ENCODE results near the gene LTBP4. TPM values are rescaled to one million over a fixed set of nuclear protein-coding genes. Genes with fewer than 3 reads are reported as not detected.

The LTBP4 gene
- total RNA-seq, 5 donors from 2014 or later (not counting 1 experiment from before 2014, with no cell fraction given) = 90.9 to 215 (median 160) TPM

DNA sequence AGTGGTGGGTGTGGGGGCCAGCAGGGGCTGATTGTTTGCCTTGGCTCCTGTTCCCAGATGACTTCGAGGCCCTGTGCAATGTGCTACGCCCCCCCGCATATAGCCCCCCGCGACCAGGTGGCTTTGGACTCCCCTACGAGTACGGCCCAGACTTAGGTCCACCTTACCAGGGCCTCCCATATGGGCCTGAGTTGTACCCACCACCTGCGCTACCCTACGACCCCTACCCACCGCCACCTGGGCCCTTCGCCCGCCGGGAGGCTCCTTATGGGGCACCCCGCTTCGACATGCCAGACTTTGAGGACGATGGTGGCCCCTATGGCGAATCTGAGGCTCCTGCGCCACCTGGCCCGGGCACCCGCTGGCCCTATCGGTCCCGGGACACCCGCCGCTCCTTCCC, 25.7 kb downstream of the LTBP4 start:
- Mint-ChIP-seq H3K4me3 (no peak overlapping the region), H3K27me3 (no peaks in the 10 kb centered on the region), H3K36me3 (peaks cover 29% of the 10 kb centered on the region), H3K4me1 (peaks cover 2 to 13% (median 3%) of the 10 kb centered on the region in 3 donors), H3K27ac (no peak overlapping the region), H3K9me3 (no peaks in the 10 kb centered on the region)
- DNase-seq (no peak), ATAC-seq (replicated peaks in 1 of 4) (no peak)
- no peak overlapping the region for H3K4me3 ChIP-seq (ENCODE audit: control insufficient read depth in 1 of 2, extremely low read depth in 1 of 2, low read length in 1 of 2)
- no peaks in the 10 kb centered on the region for H3K27me3 ChIP-seq (replicated peaks in 1 of 2; ENCODE audit: control insufficient read depth in 2 of 2, extremely low read depth in 1 of 2, insufficient read depth in 2 of 2, low read length in 1 of 2)
- POLR2A ChIA-PET = interaction anchor here in 1 of 2 donors (0.6 kb wide), 1 partner anchor 8 kb away, joined by 4 read pairs; no protein-coding TSS in a partner anchor
- no peak overlapping the region for H3K27ac ChIP-seq (ENCODE audit: low read length)
- H3K4me1 ChIP-seq (ENCODE audit: control insufficient read depth in 1 of 2, extremely low read depth in 1 of 2, insufficient read depth in 2 of 2, low read length in 2 of 2) = peaks cover 0 to 8% of the 10 kb centered on the region in 2 experiments
- H3K36me3 ChIP-seq (ENCODE audit: control insufficient read depth in 2 of 2, extremely low read depth in 1 of 2, insufficient read depth in 1 of 2, low read length in 1 of 2) = peaks cover 4 to 37% of the 10 kb centered on the region in 2 donors
- CTCF ChIA-PET = no interaction called here
- WGBS (ENCODE audit: insufficient coverage) = 97% methylated on average over 15 of the region's 24 CpGs
- H3K9me3 ChIP-seq = no peaks in the 10 kb centered on the region

DNA sequence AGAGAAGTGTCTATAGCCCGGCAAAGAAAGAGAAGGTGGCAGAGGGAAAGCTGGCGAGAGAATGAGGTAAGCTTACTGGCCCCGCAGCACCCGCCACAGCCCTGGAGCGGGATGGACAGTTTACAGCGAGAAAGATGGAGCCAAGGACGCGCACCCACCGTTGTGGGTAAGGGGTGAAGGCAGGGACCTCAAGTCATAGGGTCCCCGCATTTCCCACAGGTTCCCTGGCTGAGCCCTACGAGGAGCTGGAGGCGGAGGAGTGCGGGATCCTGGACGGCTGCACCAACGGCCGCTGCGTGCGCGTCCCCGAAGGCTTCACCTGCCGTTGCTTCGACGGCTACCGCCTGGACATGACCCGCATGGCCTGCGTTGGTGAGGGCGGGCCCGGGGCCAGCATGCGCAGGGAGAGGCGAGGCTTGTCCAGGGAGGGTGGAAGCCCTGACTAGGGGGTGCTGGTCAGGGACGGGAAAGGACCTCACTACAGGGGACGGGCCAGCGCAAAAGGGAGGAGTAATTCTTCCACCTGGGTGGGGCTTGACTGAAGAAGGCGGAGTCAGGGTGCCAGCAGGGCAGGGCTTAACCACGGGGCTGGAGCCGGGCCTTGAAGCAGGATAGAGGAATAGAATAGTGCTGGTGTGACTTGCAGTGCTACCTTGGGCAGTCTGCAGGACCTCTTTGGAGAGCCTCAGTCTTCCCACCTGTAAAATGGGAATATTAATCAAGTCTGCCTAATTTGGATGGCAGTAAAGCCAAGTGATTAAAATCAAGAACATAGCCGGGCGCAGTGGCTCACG, 26.5 kb downstream of the LTBP4 start:
- H3K36me3 ChIP-seq (ENCODE audit: control insufficient read depth in 2 of 2, extremely low read depth in 1 of 2, insufficient read depth in 1 of 2, low read length in 1 of 2) = peaks cover 4 to 30% of the 10 kb centered on the region in 2 donors
- no peak for ATAC-seq (replicated peaks in 1 of 4)
- POLR2A ChIA-PET = no interaction called here

DNA sequence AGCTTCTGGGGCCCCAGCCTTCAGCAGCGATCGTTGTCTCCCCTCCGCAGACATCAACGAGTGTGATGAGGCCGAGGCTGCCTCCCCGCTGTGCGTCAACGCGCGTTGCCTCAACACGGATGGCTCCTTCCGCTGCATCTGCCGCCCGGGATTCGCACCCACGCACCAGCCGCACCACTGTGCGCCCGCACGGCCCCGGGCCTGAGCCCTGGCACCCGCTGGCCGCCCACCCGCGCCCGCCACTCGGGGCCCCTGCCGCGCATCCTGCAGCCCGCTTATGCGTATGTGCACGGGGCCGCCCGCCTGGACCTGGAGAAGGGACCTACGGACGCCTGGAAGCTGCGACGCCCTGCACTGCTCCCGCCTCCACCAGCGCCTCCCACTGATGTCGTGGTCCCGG, 28.2 kb downstream of the LTBP4 start:
- Mint-ChIP-seq H3K27me3 (no peaks in the 10 kb centered on the region), H3K36me3 (peaks cover 20% of the 10 kb centered on the region), H3K4me1 (peaks cover 3 to 22% (median 7%) of the 10 kb centered on the region in 3 donors), H3K9me3 (no peaks in the 10 kb centered on the region), H3K4me3 (peak overlapping the region in 1 of 3 donors; percentile 18), H3K27ac (no peak overlapping the region)
- DNase-seq (no peak), ATAC-seq (replicated peaks in 1 of 4) (peak in 1 of 4 experiments; percentile 5)
- no peaks in the 10 kb centered on the region for H3K27me3 ChIP-seq (replicated peaks in 1 of 2; ENCODE audit: control insufficient read depth in 2 of 2, extremely low read depth in 1 of 2, insufficient read depth in 2 of 2, low read length in 1 of 2)
- H3K9me3 ChIP-seq = no peaks in the 10 kb centered on the region
- no peak overlapping the region for H3K27ac ChIP-seq (ENCODE audit: low read length)
- ChIA-PET CTCF (interaction anchor here in 1 of 2 donors (0.5 kb wide), 1 partner anchor 1627 kb away, joined by 3 read pairs; no protein-coding TSS in a partner anchor), POLR2A (no interaction called here)
- H3K4me1 ChIP-seq (ENCODE audit: control insufficient read depth in 1 of 2, extremely low read depth in 1 of 2, insufficient read depth in 2 of 2, low read length in 2 of 2) = peaks cover 0 to 11% of the 10 kb centered on the region in 2 experiments
- no peak overlapping the region for H3K4me3 ChIP-seq (ENCODE audit: control insufficient read depth in 1 of 2, extremely low read depth in 1 of 2, low read length in 1 of 2)
- WGBS (ENCODE audit: insufficient coverage) = 94% methylated on average over 38 of the region's 42 CpGs
- peaks cover 0 to 21% of the 10 kb centered on the region in 2 donors for H3K36me3 ChIP-seq (ENCODE audit: control insufficient read depth in 2 of 2, extremely low read depth in 1 of 2, insufficient read depth in 1 of 2, low read length in 1 of 2)

More for the DNA sequence above, 26.5 kb downstream of the LTBP4 start:
- no peak overlapping the region for H3K4me3 Mint-ChIP-seq
- CTCF ChIA-PET = no interaction called here
- H3K4me1 Mint-ChIP-seq = peaks cover 2 to 13% (median 3%) of the 10 kb centered on the region in 3 donors
- no peak for DNase-seq
- Histone ChIP-seq H3K9me3 (no peaks in the 10 kb centered on the region), H3K27me3 (replicated peaks in 1 of 2; ENCODE audit: control insufficient read depth in 2 of 2, extremely low read depth in 1 of 2, insufficient read depth in 2 of 2, low read length in 1 of 2) (no peaks in the 10 kb centered on the region), H3K27ac (ENCODE audit: low read length) (no peak overlapping the region), H3K4me3 (ENCODE audit: control insufficient read depth in 1 of 2, extremely low read depth in 1 of 2, low read length in 1 of 2) (no peak overlapping the region), H3K4me1 (ENCODE audit: control insufficient read depth in 1 of 2, extremely low read depth in 1 of 2, insufficient read depth in 2 of 2, low read length in 2 of 2) (peaks cover 0 to 8% of the 10 kb centered on the region in 2 experiments)
- H3K36me3 Mint-ChIP-seq = peaks cover 27% of the 10 kb centered on the region
- 95% methylated on average over 37 of the region's 39 CpGs for WGBS (ENCODE audit: insufficient coverage)
- no peak overlapping the region for H3K27ac Mint-ChIP-seq
- H3K27me3 Mint-ChIP-seq = no peaks in the 10 kb centered on the region
- H3K9me3 Mint-ChIP-seq = no peaks in the 10 kb centered on the region

DNA sequence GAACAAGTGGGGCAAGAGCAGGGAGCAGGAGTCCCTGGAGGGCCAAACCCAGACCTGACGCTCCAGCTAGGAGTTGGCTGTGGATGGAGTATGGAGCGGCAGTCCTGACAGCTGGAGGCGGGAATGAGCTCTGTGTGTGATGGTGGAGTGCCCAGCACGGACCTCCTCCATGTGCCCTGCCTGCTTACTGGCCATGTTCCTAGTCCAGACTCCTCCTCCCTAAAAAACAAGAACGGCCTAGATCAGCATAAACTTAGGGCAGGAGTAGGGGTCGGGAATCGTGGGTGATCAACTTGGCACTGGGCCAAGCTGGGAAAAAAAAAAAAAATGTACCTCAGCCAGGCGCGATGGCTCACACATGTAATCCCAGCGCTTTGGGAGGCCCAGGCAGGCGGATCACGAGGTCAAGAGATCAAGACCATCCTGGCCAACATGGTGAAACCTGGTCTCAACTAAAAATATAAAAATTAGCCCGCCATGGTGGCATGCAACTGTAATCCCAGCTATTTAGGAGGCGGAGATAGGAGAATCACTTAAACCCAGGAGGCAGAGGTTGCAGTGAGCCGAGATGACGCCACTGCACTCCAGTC, 29.5 kb downstream of the LTBP4 start:
- H3K27ac Mint-ChIP-seq = no peak overlapping the region

DNA sequence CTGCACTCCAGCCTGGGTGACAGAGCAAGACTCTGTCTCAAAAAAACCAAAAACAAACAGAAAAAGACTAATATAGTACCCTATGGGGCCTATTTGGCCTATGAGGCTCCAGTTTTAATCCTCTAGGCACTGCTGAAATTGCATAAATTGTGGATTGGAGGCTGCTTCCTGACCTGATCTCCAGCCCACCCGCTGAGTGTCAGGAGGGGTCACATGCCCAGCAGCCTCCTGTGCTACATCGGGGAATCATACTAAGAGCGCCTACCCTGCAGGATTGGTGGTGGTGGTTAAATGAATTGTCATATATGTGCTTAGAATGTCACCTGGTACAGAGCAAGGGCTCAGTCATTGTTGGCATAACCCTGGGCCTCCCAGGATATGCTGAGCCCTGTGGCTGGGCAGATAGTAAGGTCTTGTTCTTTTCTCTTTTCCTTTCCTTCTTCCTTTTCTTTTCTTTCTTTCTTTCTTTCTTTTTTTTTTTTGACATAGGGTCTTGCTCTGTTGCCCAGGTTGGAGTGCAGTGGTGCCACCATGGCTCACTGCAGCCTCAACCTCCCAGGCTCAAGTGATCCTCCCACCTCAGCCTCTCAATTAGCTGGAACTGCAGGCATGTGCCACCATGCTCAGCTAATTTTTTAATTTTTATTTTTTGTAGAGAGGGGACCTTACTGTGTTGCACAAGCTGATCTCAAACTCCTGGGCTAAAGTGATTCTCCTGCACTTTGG, 31.3 kb downstream of the LTBP4 start:
- Mint-ChIP-seq H3K27ac (no peak overlapping the region), H3K36me3 (peaks cover 5% of the 10 kb centered on the region), H3K27me3 (peaks cover 0 to 3% of the 10 kb centered on the region in 2 donors), H3K9me3 (no peaks in the 10 kb centered on the region), H3K4me3 (no peak overlapping the region), H3K4me1 (peaks cover 7 to 25% (median 9%) of the 10 kb centered on the region in 3 donors)
- ATAC-seq (replicated peaks in 1 of 4) (no peak), DNase-seq (no peak)
- H3K4me1 ChIP-seq (ENCODE audit: control insufficient read depth in 1 of 2, extremely low read depth in 1 of 2, insufficient read depth in 2 of 2, low read length in 2 of 2) = peaks cover 0 to 12% of the 10 kb centered on the region in 2 experiments
- H3K36me3 ChIP-seq (ENCODE audit: control insufficient read depth in 2 of 2, extremely low read depth in 1 of 2, insufficient read depth in 1 of 2, low read length in 1 of 2) = peaks cover 0 to 3% of the 10 kb centered on the region in 2 donors
- H3K27ac ChIP-seq (ENCODE audit: low read length) = no peak overlapping the region
- WGBS (ENCODE audit: insufficient coverage) = 80% methylated on average over 1 of the region's 3 CpGs
- H3K4me3 ChIP-seq (ENCODE audit: control insufficient read depth in 1 of 2, extremely low read depth in 1 of 2, low read length in 1 of 2) = no peak overlapping the region
- no peaks in the 10 kb centered on the region for H3K9me3 ChIP-seq
- POLR2A ChIA-PET = no interaction called here
- H3K27me3 ChIP-seq (replicated peaks in 1 of 2; ENCODE audit: control insufficient read depth in 2 of 2, extremely low read depth in 1 of 2, insufficient read depth in 2 of 2, low read length in 1 of 2) = peaks cover 0 to 14% of the 10 kb centered on the region in 2 experiments
- CTCF ChIA-PET = no interaction called here

More for the DNA sequence above, 29.5 kb downstream of the LTBP4 start:
- DNase-seq = no peak
- Histone ChIP-seq H3K27ac (ENCODE audit: low read length) (no peak overlapping the region), H3K4me3 (ENCODE audit: control insufficient read depth in 1 of 2, extremely low read depth in 1 of 2, low read length in 1 of 2) (no peak overlapping the region), H3K36me3 (ENCODE audit: control insufficient read depth in 2 of 2, extremely low read depth in 1 of 2, insufficient read depth in 1 of 2, low read length in 1 of 2) (peaks cover 0 to 13% of the 10 kb centered on the region in 2 donors), H3K4me1 (ENCODE audit: control insufficient read depth in 1 of 2, extremely low read depth in 1 of 2, insufficient read depth in 2 of 2, low read length in 2 of 2) (peaks cover 0 to 12% of the 10 kb centered on the region in 2 experiments), H3K9me3 (no peaks in the 10 kb centered on the region), H3K27me3 (replicated peaks in 1 of 2; ENCODE audit: control insufficient read depth in 2 of 2, extremely low read depth in 1 of 2, insufficient read depth in 2 of 2, low read length in 1 of 2) (peaks cover 0 to 5% of the 10 kb centered on the region in 2 experiments)
- Mint-ChIP-seq H3K36me3 (peaks cover 12% of the 10 kb centered on the region), H3K4me1 (peaks cover 7 to 25% (median 9%) of the 10 kb centered on the region in 3 donors), H3K9me3 (no peaks in the 10 kb centered on the region), H3K4me3 (no peak overlapping the region), H3K27me3 (no peaks in the 10 kb centered on the region)
- 75% methylated on average over 12 of the region's 16 CpGs for WGBS (ENCODE audit: insufficient coverage)
- ChIA-PET CTCF (interaction anchor here (0.6 to 0.9 kb wide), 2 partner anchors 11 to 967 kb away, joined by 3 to 4 read pairs; no protein-coding TSS in a partner anchor), POLR2A (no interaction called here)
- ATAC-seq (replicated peaks in 1 of 4) = no peak

DNA sequence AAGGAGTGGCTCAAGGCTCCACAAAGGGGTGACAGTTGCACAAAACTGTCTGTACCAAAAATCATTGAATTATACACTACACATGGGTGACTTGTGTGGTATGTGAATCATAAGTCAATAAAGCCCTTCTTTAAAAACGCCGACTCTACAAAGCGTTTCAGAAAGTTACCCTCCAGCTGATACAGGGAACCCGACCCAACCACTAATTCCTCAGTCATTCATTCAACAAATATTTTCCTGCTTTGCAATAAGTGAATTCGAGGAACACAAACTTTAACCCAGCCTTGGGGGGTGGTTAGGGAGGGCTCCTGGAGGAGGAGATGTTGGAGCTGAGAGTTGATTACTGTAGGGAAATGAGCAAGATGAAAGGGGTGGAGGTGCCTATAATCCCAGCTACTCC, 32.0 kb downstream of the LTBP4 start:
- DNase-seq (no peak), ATAC-seq (replicated peaks in 1 of 4) (no peak)
- Mint-ChIP-seq H3K36me3 (peaks cover 4% of the 10 kb centered on the region), H3K4me1 (peaks cover 7 to 25% (median 9%) of the 10 kb centered on the region in 3 donors), H3K9me3 (no peaks in the 10 kb centered on the region), H3K4me3 (no peak overlapping the region), H3K27me3 (peaks cover 0 to 3% of the 10 kb centered on the region in 2 donors), H3K27ac (no peak overlapping the region)
- Histone ChIP-seq H3K9me3 (no peaks in the 10 kb centered on the region), H3K36me3 (ENCODE audit: control insufficient read depth in 2 of 2, extremely low read depth in 1 of 2, insufficient read depth in 1 of 2, low read length in 1 of 2) (peaks cover 0 to 3% of the 10 kb centered on the region in 2 donors), H3K4me3 (ENCODE audit: control insufficient read depth in 1 of 2, extremely low read depth in 1 of 2, low read length in 1 of 2) (no peak overlapping the region), H3K27me3 (replicated peaks in 1 of 2; ENCODE audit: control insufficient read depth in 2 of 2, extremely low read depth in 1 of 2, insufficient read depth in 2 of 2, low read length in 1 of 2) (peaks cover 0 to 14% of the 10 kb centered on the region in 2 experiments), H3K27ac (ENCODE audit: low read length) (no peak overlapping the region), H3K4me1 (ENCODE audit: control insufficient read depth in 1 of 2, extremely low read depth in 1 of 2, insufficient read depth in 2 of 2, low read length in 2 of 2) (peaks cover 0 to 12% of the 10 kb centered on the region in 2 experiments)
- WGBS (ENCODE audit: insufficient coverage) = no CpG with 5 or more reads among the region's 5 CpGs
- ChIA-PET CTCF (interaction anchor here in 1 of 2 donors (0.7 kb wide), 2 partner anchors 318 to 388 kb away, joined by 3 to 7 read pairs; no protein-coding TSS in a partner anchor), POLR2A (no interaction called here)
